ENCODE results near the gene UPK3BL1.
"Not testable (repeated sequence)": the region's sequence is repeated elsewhere in the genome, so short reads cannot be mapped to it uniquely, and the experiment has no call there.

DNA sequence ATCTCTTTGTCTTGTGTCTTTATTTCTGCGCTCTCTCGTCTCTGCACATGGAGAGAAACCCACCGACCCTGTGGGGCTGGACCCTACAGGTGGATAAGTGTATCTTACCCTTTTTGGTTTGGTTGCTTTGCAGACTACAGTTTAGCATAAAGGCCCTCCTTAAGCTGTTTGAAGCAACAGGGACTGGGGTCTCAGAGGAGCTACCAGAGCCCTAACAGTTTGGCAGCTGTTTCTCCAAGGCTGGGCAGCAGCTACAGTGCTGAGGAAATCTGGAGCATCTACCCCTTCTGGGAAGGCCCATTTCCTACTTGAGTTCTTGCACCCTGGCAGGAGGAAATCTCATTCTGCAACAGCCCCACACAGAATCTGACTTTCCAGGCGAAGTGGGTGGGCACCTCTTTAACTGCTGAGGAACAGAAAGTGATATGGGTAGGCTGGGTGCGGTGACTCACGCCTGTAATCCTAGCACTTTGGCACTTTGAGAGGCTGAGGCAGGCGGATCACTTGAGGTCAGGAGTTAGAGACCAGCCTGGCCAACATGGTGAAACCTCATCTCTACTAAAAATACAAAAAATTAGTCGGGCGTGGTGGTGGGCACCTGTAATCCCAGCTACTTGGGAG is 31.0 kb upstream of the UPK3BL1 start:
- TF ChIP-seq POLR2A (IDR thresholded peaks at IDR 0.05); CTCF (IDR thresholded peaks at IDR 0.05); EP300 (IDR thresholded peaks at IDR 0.05; ENCODE audit: low read depth): not testable (repeated sequence)
